Neutrophil (primary cell): ENCODE data around the gene NARF.

Experiments
- H3K27ac ChIP-seq: fragments of 200-600 bp; sonication (generic); 2 replicates; pipeline ENCODE4 v1.5.1; 2016; ENCODE audit warnings: mild to moderate bottlenecking, moderate library complexity
- H3K27me3 ChIP-seq: fragments of 200-600 bp; sonication (generic); 2 replicates; pipeline ENCODE4 v1.6.0; 2016; ENCODE audit warnings: mild to moderate bottlenecking
- H3K36me3 ChIP-seq: fragments of 200-600 bp; sonication (generic); 2 replicates; pipeline ENCODE4 v1.5.1; 2017
- H3K4me1 ChIP-seq, 2 experiments: fragments of 200-600 bp in 1 of 2; sonication (generic) in 1 of 2; 1 replicate in 1 of 2; 2 replicates in 1 of 2; pipeline versions ENCODE4 v1.5.1 to v1.6.1; 2013 to 2016; ENCODE audit warnings: low read depth in 1 of 2, low read length in 1 of 2, mild to moderate bottlenecking in 1 of 2, moderate library complexity in 1 of 2; ENCODE audit not compliant: control insufficient read depth in 1 of 2, insufficient read depth in 1 of 2
- H3K4me3 ChIP-seq, 2 experiments: fragments of 200-600 bp in 1 of 2; sonication (generic) in 1 of 2; 1 replicate in 1 of 2; 2 replicates in 1 of 2; pipeline ENCODE4 v1.5.1; 2013 to 2016; ENCODE audit warnings: low read depth in 1 of 2, low read length in 1 of 2, mild to moderate bottlenecking in 1 of 2, moderate library complexity in 1 of 2
- H3K9me3 ChIP-seq: fragments of 200-600 bp; sonication (generic); 2 replicates; pipeline ENCODE4 v1.5.1; 2016
- CTCF ChIP-seq: fragments of 200-600 bp; sonication (generic); IDR thresholded peaks from 2 replicates; pipeline ENCODE4 v1.5.1; 2016; ENCODE audit warnings: antibody characterized with exemption

Gene NARF

GRCh38 chr17:82461827-82462524 lies 3.4 kb downstream of the NARF start:
- no peak for TF ChIP-seq CTCF
- no peaks in the 10 kb centered on the region for H3K9me3 ChIP-seq
- H3K36me3 ChIP-seq = peaks cover 72% of the 10 kb centered on the region
- H3K27ac ChIP-seq = no peak overlapping the region
- H3K4me3 ChIP-seq = no peak overlapping the region
- H3K4me1 ChIP-seq = peaks cover 25 to 36% of the 10 kb centered on the region in 2 experiments
- H3K27me3 ChIP-seq = no peaks in the 10 kb centered on the region

- peaks cover 86% of the 10 kb centered on the region for H3K36me3 ChIP-seq
- TF ChIP-seq CTCF = no peak
- no peak overlapping the region for H3K4me3 ChIP-seq
Measured at GRCh38 chr17:82463391-82463790, 4.8 kb downstream of the NARF start.

GRCh38 chr17:82463925-82464566 lies 5.5 kb downstream of the NARF start:
- Histone ChIP-seq H3K9me3 (no peaks in the 10 kb centered on the region), H3K4me3 (no peak overlapping the region), H3K27ac (no peak overlapping the region), H3K4me1 (peaks cover 13 to 23% of the 10 kb centered on the region in 2 experiments), H3K36me3 (peaks cover 93% of the 10 kb centered on the region), H3K27me3 (no peaks in the 10 kb centered on the region)
- TF ChIP-seq CTCF = no peak

More at GRCh38 chr17:82463391-82463790, 4.8 kb downstream of the NARF start:
- H3K9me3 ChIP-seq = no peaks in the 10 kb centered on the region
- no peaks in the 10 kb centered on the region for H3K27me3 ChIP-seq
- H3K4me1 ChIP-seq = peaks cover 16 to 24% of the 10 kb centered on the region in 2 experiments
- H3K27ac ChIP-seq = no peak overlapping the region

- no peaks in the 10 kb centered on the region for H3K27me3 ChIP-seq
- no peak overlapping the region for H3K27ac ChIP-seq
- peaks cover 8 to 18% of the 10 kb centered on the region in 2 experiments for H3K4me1 ChIP-seq
- no peak overlapping the region for H3K4me3 ChIP-seq
- no peaks in the 10 kb centered on the region for H3K9me3 ChIP-seq
- TF ChIP-seq CTCF = no peak
- peaks cover 98% of the 10 kb centered on the region for H3K36me3 ChIP-seq
Measured at GRCh38 chr17:82464567-82464929, 6.0 kb downstream of the NARF start.

- H3K4me3 ChIP-seq = no peak overlapping the region
- H3K36me3 ChIP-seq = peaks cover 100% of the 10 kb centered on the region
- H3K4me1 ChIP-seq = peaks cover 2 to 12% of the 10 kb centered on the region in 2 experiments
- H3K27ac ChIP-seq = peak overlapping the region; percentile 4
- H3K27me3 ChIP-seq = no peaks in the 10 kb centered on the region
- TF ChIP-seq CTCF = no peak
- H3K9me3 ChIP-seq = no peaks in the 10 kb centered on the region
Measured at GRCh38 chr17:82465023-82465603, 6.6 kb downstream of the NARF start.
